Pancreas (tissue), 10 donors: ENCODE results near the gene DAD1. TPM values are rescaled to one million over a fixed set of nuclear protein-coding genes. Genes with fewer than 3 reads are reported as not detected.

Experiments used
- ATAC-seq, 4 donors: fragments of 200-7000 bp; cut with Tn5 transposase; one replicate each; pipeline versions ENCODE4 v1.8.0 to v1.9.1; 2020; ENCODE audit warnings: mild to moderate bottlenecking in 4 of 4, moderate library complexity in 4 of 4
- DNase-seq, 6 donors: peaks; one replicate each; pipeline ENCODE4 v3.0.0-alpha.2; 2020
- FAIRE-seq: peaks from 2 replicates; lab custom pipeline; 2012; peaks lifted over from hg19 to GRCh38; lab: Jason Lieb, UNC
- H3K27ac ChIP-seq, 4 donors: fragments of 200-600 bp; sonication (generic); 1 replicate in 3 of 4; 2 replicates in 1 of 4; pipeline versions ENCODE4 v1.5.0 to v1.8.0; 2020
- H3K27me3 ChIP-seq, 4 donors: fragments of 200-600 bp; one replicate each; pipeline ENCODE4 v1.8.0; 2021
- H3K36me3 ChIP-seq, 3 donors: fragments of 200-600 bp; sonication (generic) in 1 of 3; one replicate each; pipeline versions ENCODE4 v1.5.0 to v1.8.0; 2020 to 2021
- H3K4me1 ChIP-seq, 3 donors: fragments of 200-600 bp; one replicate each; pipeline ENCODE4 v1.8.0; 2021
- H3K4me3 ChIP-seq, 4 donors: fragments of 200-600 bp; sonication (generic) in 2 of 4; one replicate each; pipeline versions ENCODE4 v1.5.0 to v1.8.0; 2020 to 2021
- H3K9me3 ChIP-seq, 4 donors: fragments of 200-600 bp; one replicate each; pipeline ENCODE4 v1.8.0; 2021
- CTCF ChIP-seq, 4 donors: fragments of 200-600 bp; sonication (generic) in 3 of 4; IDR thresholded peaks; one replicate each; pipeline versions ENCODE4 v1.5.0 to v1.8.0; 2021; ENCODE audit warnings: antibody characterized with exemption in 4 of 4
- WGBS, 2 donors: extraction: QIAGEN DNeasy Blood & Tissue Kit; methylation state at CpG; one replicate each; pipeline ENCODE4 v1.1.7; 2013; 5-methylcytosine and 5-hydroxymethylcytosine counted together
- intact Hi-C, 3 donors: fragments of 100-400 bp; cut with DNase I; formaldehyde crosslinking; loops; one replicate each; pipeline versions ENCODE4 v1.11.1 to v1.14.2; 2022
- polyA plus RNA-seq, 2 donors: library from polyadenylated mRNA; stranded (reverse); fragments of 200-250 nt; gene quantifications; one replicate each; pipeline ENCODE4 v1.2.3, GENCODE V29; 2013
- total RNA-seq, 6 donors: library from RNA; stranded (reverse); fragmentation: NEBNext Ultra II Directional in 4 of 6; extraction: Animal tissue kit (Norgen Biotek cat#: 25700) in 4 of 6; gene quantifications; one replicate each; pipeline versions ENCODE4 v1.2.1 to v1.2.4, GENCODE V29; 2021 to 2023
- donor health status: healthy with polysubstance abuse.
- donor health status: DM: no; HTN: no; CAD: no; lungs with moderate emphysema.
- donor health status: DM: no; HTN: no; CAD: no.
- donor health status: control.
- donor health status: control.
- donor health status: Bipolar disorder and iron deficiency.
- donor health status: DM: yes; HTN: yes; CAD: no.
- donor health status: DM: no; HTN: no; CAD: no.
- donor health status: DM: no; HTN: no; CAD: no.
- donor health status: DM: yes; HTN: yes; CAD: no.

Gene DAD1
- total and polyA plus RNA-seq, 8 donors, result 58.2 to 178 (median 85.2) TPM

GRCh38 chr14:22542360-22542759, 46.7 kb downstream of the DAD1 start:
- FAIRE-seq (no peak), ATAC-seq (no peak), DNase-seq (no peak)
- H3K4me1 ChIP-seq, result no peaks in the 10 kb centered on the region
- H3K36me3 ChIP-seq, result no peaks in the 10 kb centered on the region
- H3K9me3 ChIP-seq, result no peaks in the 10 kb centered on the region
- TF ChIP-seq CTCF (IDR thresholded peaks at IDR 0.05), result no peak
- no peaks in the 10 kb centered on the region for H3K27me3 ChIP-seq
- WGBS, 2 donors, result 63 to 69% methylated on average over 2 of the region's 2 CpGs
- H3K27ac ChIP-seq, result no peak overlapping the region
- H3K4me3 ChIP-seq, result no peak overlapping the region
- intact Hi-C loops, result no loop called here

DNA sequence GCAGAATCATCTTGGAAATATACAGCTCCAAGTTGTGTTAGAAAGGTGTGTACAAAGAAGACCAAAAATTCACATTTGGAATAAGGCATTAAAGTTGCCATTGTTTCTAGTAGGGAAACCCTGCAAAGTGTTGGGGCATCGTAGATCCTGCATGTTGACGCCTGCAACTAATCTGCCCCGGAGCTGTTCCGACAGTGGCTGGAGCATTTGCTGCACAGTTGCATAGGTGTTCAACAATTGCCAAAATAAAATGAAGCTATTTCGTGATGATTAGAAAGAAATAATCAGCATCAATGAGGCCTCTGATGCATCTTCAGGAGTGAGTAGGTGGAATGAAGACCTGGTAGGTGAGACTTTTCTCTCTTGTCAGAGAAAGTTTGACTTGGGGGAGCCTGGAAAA, 47.3 kb downstream of the DAD1 start:
- no peaks in the 10 kb centered on the region for H3K9me3 ChIP-seq
- ATAC-seq (no peak), FAIRE-seq (no peak), DNase-seq (no peak)
- no peak for TF ChIP-seq CTCF (IDR thresholded peaks at IDR 0.05)
- no peak overlapping the region for H3K27ac ChIP-seq
- no peaks in the 10 kb centered on the region for H3K36me3 ChIP-seq
- intact Hi-C loops, result no loop called here
- H3K27me3 ChIP-seq, result no peaks in the 10 kb centered on the region
- no peaks in the 10 kb centered on the region for H3K4me1 ChIP-seq
- H3K4me3 ChIP-seq, result no peak overlapping the region
- 81 to 84% methylated on average over 5 of the region's 5 CpGs for WGBS, 2 donors

DNA sequence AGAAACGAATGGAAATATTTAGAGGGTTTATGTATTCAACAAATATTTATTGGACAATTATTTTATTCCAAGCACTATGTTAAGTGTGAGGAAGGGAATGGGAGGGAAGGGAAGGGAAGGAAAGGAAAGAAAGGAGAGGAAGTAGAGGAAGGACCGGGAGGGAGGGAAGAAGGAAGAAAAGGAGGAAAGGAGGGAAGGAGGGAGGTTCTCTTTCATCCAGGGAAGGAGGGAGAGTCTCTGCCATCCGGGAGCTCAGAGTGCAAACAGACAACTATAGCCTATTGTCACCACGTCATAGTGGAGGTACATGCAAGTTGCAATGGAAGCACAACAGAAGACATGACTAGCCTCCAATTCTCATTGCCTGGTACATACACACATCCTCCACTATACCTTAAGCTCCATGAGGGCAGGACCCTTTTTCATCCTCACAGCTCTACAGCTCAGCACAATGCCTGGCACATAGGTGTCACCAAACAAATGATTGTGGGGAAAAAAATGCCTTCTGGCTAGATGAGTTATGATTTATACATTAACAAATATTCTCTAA, 48.1 kb downstream of the DAD1 start:
- H3K27ac ChIP-seq, result no peak overlapping the region
- no peak for ATAC-seq
- H3K4me1 ChIP-seq, result no peaks in the 10 kb centered on the region
- TF ChIP-seq CTCF (IDR thresholded peaks at IDR 0.05), result no peak
- no peak for FAIRE-seq
- intact Hi-C loops, result no loop called here
- no peaks in the 10 kb centered on the region for H3K36me3 ChIP-seq
- H3K9me3 ChIP-seq, result no peaks in the 10 kb centered on the region
- 64 to 65% methylated on average over 4 of the region's 4 CpGs for WGBS, 2 donors
- H3K4me3 ChIP-seq, result no peak overlapping the region
- no peak for DNase-seq
- H3K27me3 ChIP-seq, result no peaks in the 10 kb centered on the region

DNA sequence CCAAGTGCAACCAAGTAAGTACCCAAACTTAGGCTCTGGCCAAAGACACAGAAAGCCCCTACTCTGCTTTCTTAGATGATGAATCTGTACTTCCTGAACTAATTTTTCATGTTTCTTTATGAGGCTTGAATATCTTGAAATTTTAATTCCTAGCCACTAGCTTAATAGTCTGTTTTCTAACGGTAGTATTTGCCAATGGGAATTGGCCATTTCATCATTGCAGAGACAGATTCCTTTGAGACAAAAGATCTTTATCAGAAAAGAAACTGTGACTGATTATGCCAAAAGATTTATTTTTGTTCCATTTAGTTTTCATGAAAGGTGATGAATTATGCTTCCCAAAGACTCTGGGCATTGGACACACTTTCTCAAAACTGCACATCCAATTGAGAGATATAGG, 48.7 kb downstream of the DAD1 start:
- Histone ChIP-seq H3K4me1 (no peaks in the 10 kb centered on the region), H3K9me3 (no peaks in the 10 kb centered on the region), H3K27me3 (no peaks in the 10 kb centered on the region), H3K36me3 (no peaks in the 10 kb centered on the region), H3K4me3 (no peak overlapping the region), H3K27ac (no peak overlapping the region)
- ATAC-seq (no peak), DNase-seq (no peak), FAIRE-seq (no peak)
- WGBS, 2 donors, result 18 to 28% methylated on average over 1 of the region's 1 CpG
- TF ChIP-seq CTCF (IDR thresholded peaks at IDR 0.05), result no peak
- intact Hi-C loops, result no loop called here

GRCh38 chr14:22539831-22540230, 49.2 kb downstream of the DAD1 start:
- no peaks in the 10 kb centered on the region for H3K4me1 ChIP-seq
- no peak overlapping the region for H3K4me3 ChIP-seq
- TF ChIP-seq CTCF (IDR thresholded peaks at IDR 0.05), result no peak
- H3K36me3 ChIP-seq, result no peaks in the 10 kb centered on the region
- FAIRE-seq (no peak), ATAC-seq (no peak), DNase-seq (no peak)
- intact Hi-C loops, result no loop called here
- 82 to 87% methylated on average over 3 of the region's 3 CpGs for WGBS, 2 donors
- no peak overlapping the region for H3K27ac ChIP-seq
- H3K9me3 ChIP-seq, result no peaks in the 10 kb centered on the region
- no peaks in the 10 kb centered on the region for H3K27me3 ChIP-seq
